GM18526 (cell line): ENCODE results near the gene ANO2.

ENCODE experiments used
- POLR2A ChIP-seq: IDR thresholded peaks from 3 replicates; pipeline ENCODE4 v1.6.1; 2011; ENCODE audit not compliant: insufficient read length; ENCODE audit errors: extremely low read depth

ANO2 gene

DNA sequence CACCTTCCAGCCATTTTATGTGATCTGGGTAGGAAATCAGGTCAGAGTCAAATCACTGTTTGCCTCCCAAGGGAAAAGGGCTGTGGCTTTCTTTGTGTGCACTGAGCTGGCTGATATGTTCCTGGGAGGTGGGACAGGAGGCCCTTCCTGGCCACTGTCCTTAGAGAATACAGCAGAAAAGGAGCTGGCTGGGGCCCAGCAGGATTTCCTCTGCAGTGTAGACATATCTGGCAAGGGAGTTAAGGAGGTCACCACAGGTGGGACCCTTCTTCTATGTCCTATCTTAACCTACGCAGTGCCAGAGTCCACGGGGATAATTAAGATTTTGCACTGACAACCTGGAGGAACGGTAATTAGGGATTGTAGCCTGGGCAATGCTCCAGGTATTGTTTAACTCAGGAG, 367.8 kb downstream of the ANO2 start:
- TF ChIP-seq POLR2A, result no peak

DNA sequence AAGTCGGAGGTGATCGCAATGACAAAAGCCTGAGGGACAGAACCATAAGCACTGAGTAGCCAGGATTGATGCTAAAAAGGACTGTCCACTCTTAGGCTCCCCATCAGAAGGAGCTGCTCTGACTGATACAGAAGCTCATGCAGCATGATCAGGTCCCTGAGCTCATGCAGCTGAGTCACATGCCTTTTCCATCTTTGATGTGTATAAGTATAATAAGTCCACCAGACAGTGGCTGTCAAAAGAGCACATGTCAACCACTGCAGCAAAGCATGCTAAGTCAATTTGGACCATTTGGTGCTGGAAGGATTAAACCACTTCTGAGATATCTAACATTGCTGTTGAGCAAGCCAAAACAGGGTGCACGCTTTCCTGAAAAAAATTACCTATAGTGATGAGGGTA, 369.1 kb downstream of the ANO2 start:
- no peak for TF ChIP-seq POLR2A

DNA sequence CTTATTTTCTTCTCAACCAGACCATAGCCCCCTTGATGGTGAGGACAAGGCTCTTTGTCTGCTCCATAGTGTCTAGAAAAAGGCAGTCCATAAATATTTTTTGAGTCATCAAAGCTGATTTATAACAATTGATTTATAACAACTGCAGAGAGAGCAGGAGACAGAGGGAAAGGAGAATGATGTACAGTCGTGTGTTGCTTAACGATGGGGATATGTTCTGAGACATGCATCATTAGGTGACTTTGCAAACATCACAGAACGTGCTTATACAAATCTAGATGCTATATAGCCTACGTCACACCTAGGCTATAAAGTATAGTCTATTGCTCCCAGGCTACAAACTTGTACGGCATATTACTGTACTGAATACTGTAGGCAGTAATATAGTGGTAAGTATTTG, 369.8 kb downstream of the ANO2 start:
- TF ChIP-seq POLR2A, result no peak

DNA sequence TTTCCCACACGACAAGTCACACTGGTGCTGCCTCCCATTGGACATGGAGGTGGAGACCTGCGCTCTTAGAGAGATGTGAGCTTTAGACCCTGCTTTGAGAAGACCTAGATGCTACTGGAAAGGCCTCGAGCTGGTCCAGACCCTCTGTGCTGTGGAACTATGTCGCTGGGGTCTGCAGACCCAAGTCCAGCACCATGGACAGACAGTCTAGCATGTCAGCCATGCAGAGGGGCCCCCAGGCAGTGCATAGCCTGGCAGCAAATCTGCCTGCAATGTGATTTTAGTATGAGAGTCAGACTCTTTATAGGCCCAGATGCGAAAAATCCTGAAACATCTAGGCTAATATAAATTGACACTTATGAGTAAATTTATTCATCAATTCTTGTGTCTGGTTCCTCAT, 371.7 kb downstream of the ANO2 start:
- no peak for TF ChIP-seq POLR2A

DNA sequence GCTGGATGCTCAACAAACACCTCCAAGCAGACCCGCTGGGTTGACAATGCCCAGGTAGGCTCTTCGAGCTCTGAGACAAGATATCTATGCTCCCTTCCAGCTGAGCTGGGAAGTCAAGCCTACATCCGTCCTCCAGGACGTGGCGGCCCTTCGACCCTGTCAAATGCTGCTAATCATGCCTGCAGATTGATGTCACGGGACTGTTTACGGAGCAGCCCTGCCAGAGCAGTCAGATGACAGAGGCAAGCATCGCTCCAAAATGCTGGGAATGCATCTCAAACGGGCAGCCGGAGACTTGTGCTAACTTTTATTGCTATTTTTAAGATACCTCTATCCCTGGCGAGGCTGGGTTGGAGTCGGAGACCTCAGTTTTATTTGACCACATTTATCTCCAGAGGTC, 373.9 kb downstream of the ANO2 start:
- TF ChIP-seq POLR2A, result no peak

DNA sequence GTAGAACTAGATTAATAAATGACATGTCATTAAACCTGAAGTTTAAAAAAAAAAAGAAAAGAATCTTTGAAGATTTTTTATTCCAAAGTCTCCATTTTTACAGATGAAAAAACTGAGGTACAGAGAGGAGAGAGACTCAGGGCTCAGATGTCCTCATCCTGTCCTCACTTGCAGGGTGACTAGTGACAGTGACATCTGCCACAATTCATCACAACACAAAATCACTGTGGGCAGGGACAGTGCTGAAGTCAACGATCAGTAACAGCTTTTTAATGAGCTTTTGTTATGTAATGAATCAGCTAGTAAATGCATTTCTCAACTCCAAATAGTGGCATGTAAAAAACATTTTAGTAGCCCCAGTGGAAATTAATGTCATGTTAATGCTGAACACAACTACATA, 374.6 kb downstream of the ANO2 start:
- no peak for TF ChIP-seq POLR2A

DNA sequence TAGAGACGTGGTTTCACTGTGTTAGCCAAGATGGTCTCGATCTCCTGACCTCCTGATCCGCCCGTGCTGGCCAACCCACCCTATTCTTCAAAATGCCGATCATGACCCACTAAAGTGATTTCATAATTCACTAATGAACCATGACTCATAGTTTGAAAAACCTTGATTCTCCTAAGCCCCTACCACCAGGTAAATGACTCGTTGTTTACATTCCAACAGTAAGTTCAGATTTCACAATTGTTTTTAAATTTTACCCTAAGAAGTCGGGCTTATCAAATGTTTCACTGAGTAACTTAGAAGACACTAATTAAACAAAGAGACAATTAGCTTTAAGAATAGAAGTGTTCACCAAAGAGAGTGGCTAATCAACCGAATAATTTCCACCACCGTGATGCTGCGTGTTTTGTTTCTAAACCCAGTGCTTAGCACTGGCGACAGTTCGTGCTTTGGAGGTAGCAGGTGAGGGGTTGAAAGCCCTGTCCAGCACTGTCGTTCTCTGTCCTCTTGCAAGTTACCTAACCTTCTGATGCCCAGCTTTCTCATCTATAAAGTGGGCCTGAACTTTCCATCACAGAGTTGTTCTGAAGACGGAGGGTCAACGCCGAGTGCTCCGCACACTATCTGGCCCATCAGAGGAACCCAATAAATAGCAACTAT, 376.6 kb downstream of the ANO2 start:
- TF ChIP-seq POLR2A, result no peak

DNA sequence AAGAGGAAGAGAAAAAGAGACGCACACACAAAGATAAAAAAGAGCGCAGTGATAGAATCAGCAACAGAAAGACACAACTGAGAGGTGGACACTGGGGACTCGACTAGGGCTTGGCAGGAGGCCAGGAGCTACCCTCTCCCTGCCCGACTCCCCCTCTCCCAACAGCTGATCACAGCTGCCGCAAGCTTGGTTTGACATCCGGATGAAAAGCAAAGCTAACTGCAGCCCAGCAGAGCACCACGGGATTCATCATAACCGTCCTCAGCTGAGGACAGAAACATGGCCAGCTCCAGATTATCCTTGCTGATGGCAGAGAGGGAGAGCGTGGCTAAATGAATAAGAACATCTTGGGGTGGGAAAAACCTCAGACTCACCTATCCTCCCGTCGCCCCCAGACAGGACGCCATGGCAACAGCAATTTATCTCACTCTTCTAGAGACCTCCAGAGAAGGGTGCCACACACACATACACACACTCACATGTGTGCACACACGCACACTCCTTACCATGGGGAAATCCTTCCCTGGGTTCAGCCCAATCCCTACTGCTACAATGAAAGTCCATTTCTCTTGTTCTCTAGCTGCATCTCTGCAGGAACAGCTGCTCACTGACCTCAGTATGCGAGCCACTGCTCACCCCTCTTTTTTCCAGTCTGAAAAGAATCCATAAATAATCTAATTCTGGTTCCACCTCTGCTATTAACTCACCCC, 377.9 kb downstream of the ANO2 start:
- TF ChIP-seq POLR2A, result no peak

DNA sequence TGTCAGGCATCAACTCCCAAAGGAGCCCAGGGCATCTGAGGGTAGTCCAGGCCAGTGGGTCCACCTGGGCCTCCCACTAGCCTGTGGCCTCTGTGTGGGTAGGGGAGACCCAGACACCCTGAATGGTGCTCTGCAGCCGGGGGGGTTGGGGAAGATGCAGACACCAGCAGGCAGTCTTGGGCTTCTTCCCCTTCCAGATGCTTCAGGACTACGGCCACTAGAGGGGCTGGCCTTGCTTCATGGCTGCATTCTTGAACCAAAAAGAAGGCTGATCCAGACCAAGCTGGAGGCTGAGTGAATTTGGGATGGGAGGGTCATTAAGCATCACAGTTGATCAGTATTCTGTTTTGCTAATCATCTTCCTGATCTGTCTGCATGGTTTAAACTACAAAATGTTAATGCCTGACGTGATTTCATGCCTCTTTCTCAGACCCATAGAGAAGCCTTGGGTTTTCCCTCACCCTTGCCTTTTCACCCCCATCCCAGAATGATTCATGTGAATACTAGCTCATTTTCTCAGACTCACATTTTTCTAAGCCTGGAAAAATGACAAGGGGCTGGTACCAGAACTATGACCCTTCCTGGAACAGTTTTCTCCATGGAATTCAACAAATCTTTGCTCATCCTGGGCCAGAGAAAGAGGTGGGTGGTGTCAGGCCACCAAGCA, 379.0 kb downstream of the ANO2 start:
- no peak for TF ChIP-seq POLR2A

DNA sequence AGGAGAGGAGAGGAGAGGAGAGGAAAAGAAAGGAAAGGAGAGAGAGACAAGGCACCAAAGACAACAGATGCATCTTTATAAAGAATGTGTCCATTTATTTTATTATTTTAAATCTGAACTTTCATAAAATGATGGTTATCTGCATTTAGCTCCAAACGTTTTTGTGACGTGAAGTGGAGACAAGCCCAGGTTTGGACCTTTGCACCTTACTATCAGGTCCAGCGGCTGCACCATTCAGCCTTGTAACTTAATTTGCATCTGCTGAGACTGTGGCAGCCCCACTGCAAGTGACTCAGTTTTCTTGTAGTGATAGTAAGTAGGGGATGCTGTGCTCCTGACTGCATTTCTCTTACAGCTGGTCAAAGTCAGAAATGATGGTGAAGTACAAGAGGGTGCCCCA, 382.5 kb downstream of the ANO2 start:
- no peak for TF ChIP-seq POLR2A

DNA sequence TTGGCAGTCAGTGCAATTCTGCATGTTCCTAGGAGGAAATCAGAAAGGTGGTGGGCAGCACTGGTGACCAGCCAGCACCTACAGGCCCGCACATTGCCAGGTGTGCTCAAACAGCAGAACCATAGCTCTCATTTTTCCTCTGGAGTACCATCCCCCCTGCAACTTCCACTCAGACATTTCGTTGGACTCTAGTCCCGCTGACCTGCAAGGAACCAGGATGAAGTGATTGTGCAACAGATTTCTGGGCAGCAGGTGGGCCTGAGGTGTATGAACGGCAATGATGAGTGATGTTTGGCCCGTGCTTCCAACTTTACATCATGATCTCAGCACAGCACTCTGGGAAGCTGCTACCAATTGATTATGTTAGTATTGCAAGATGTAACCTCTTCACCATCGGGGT, 383.2 kb downstream of the ANO2 start:
- TF ChIP-seq POLR2A, result no peak

DNA sequence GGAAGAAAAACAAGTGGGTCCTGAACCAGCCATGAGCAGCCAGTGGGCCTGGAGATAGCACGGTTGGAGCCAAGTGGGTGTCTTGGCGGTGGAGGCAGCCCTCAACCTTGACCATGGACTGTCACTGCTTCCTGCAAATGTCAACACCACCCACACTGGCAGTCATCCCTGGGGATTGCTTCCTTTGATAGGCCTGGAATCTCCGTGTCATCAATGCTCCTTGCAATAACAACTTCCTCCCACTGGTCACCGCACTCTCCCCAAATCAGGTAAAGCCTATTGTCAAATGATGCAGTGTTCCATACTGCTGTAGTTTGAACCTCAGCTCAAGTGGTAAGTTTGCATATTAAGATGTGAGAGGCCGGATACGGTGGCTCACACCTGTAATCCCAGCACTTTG, 384.0 kb downstream of the ANO2 start:
- TF ChIP-seq POLR2A, result no peak

DNA sequence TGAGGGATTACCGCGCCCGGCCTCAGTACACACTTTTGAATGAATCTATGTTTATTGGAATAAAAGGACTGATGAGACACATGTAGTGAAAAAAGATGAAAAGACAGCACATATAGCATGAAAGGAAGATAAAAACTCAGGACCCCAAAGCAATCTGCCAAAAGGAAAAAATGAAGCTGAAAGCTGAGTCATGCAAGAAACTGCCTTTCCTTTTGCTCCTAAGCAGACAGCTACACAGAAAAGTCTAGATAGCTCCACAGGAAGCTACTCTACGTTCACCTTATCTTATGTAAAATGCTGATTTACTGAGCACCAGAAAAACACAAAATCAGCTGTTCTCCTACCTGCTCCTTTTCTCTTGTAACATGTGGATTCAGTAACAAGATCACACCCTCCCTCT, 384.8 kb downstream of the ANO2 start:
- no peak for TF ChIP-seq POLR2A

DNA sequence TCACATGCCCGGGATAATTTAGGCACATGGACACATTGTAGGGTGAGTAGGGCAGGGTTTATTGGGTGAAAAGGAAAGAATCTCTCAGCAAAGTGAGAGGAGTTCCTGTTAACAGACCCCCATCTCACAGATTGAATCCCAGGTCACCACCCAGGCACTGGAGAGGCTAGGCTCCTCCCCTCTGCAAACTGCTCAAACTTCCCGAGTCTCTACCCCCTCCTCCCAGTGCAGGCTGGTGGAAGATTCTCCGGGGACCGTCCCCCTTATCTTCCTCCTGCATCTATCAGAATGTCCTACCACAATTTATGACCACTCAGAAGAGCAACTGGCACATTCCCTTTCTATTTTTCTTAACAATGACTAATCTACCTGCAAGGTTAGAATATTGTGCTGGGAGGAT, 387.2 kb downstream of the ANO2 start:
- TF ChIP-seq POLR2A, result no peak

DNA sequence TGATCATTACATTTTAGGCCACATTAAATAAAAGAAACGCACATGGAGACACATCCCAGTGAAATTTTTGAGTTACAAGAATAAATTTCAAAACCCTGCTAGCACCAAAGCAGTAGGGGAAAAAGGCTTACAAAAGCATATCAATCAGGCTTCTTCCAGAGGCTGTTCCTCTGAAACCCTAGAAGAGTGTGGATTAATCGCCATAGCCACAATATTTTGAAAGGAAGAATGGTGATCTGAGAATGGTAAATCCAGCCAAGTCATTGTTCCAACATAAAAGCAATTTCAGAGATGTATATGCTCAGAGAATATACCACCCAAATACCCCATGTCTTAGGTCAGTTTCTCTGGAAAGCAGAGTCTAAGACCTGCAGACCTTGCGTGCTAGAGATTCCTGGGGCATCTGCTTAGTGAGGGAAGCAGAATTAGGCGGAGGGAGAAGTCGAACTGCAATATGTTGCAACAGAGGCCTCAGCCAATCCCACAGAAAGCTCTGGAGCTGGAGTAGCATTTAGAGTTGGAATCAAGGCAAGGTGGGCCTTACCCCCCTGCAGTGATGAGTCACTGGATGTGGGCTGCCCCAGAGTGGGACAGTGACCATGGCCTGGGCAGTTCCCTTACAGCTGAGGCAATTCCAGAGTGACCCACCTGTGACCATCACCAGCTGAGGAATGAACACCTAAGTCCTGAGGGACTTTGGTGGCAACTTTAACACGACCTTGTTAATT, 387.9 kb downstream of the ANO2 start:
- TF ChIP-seq POLR2A, result no peak
